ENCODE measurements around the gene CCT6A. TPM values are rescaled to one million over a fixed set of nuclear protein-coding genes. Genes with fewer than 3 reads are reported as not detected.
"Not testable (repeated sequence)": the region's sequence is repeated elsewhere in the genome, so short reads cannot be mapped to it uniquely, and the experiment has no call there.

CCT6A gene, protein sequence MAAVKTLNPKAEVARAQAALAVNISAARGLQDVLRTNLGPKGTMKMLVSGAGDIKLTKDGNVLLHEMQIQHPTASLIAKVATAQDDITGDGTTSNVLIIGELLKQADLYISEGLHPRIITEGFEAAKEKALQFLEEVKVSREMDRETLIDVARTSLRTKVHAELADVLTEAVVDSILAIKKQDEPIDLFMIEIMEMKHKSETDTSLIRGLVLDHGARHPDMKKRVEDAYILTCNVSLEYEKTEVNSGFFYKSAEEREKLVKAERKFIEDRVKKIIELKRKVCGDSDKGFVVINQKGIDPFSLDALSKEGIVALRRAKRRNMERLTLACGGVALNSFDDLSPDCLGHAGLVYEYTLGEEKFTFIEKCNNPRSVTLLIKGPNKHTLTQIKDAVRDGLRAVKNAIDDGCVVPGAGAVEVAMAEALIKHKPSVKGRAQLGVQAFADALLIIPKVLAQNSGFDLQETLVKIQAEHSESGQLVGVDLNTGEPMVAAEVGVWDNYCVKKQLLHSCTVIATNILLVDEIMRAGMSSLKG
- total RNA-seq = 167 and 172 TPM in 2 replicates

DNA sequence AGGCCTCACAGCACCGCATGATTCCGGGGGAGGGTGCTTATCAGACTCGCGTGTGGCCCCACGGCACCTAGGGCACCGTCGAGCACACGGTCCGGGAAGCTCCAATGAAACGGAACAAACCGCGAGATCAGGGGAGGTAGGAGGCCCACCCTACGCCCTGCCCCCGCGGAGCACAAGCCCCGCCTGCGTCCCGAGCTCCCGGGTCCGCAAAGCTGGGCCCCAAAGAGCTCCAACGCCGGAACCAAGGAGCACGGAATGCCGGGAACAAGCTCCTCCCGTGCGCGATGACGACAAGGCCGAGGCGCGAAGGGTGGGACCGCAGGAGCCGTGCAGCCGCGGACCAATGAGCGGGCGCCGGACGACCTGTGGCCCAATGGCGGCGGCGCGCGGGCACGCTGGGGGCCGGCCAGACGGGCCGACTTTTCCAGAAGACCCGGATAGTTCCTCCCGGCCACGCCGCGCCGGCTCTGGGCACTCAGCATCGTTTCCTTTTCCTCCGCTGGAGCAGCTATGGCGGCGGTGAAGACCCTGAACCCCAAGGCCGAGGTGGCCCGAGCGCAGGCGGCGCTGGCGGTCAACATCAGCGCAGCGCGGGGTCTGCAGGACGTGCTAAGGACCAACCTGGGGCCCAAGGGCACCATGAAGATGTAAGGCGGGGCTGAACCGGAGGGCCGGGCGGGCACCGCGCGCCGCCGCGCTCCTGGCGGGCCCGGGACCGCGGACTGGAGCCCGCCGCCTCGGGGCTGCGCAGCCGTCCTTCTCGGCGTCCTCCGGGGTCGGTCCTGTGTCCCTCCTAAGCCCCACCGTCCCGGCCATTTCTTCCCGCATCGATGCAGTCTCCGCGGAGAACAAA, at the start of gene CCT6A, which contains the start of gene PSPH:
Gene CCT6A, plus strand, starts transcription at position 427 of the 853 bp plus-strand sequence. Its CDS starts 84 bp downstream, at position 511.
Gene PSPH, minus strand, starts transcription at position 106 of the 853 bp plus-strand sequence. CDS start 30,232 bp downstream, outside the sequence.
- intact Hi-C loops (cut with micrococcal nuclease) = loop anchor here (1.0 to 5.0 kb wide), 8 partner anchors 13 to 684 kb away; partner anchors contain the start of genes CHCHD2, LANCL2, MRPS17 and SUMF2

DNA sequence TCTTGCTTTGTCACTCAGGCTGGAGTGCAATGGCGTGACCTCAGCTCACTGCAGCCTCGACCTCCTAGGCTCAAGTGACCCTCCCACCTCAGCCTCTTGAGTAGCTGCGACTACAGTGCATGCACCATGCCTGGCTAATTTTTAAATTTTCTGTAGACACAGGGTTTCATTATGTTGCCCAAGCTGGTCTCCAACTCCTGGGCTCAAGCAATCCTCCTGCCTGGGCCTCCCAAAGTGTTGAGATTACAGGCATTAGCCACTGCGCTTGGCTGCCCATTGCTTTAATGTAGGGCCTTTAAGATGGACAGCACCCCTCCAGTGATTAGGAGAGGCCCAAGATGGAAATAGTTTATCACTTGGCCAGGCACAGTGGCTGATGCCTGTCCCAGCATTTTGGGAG, 47.8 kb upstream of the CCT6A start:
- intact Hi-C loops (cut with micrococcal nuclease) = loop anchor here (1.0 kb wide), 1 partner anchor 71 kb away; no protein-coding TSS in a partner anchor

DNA sequence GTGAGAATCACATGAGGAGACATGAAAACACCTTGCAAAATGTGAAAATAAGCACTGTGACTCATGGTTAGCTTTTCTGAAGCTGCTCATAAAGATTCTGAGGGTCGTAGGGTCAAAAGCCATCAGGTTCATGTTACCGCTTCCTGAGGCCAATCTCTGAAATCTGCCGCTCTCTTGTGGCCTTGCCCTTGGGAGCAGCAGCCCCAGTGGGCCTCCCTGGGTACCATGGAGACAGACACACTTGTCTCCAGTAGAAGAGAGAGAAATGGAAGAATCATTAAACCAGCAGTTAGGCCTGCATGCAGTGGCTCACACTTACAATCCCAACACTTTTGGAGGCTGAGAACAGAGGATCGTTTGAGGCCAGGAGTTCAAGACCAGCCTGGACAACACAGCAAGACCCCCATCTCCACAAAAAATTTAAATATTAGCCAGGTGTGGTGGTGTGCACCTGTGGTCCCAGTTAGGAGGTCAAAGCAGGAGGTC, 44.4 kb upstream of the CCT6A start:
- intact Hi-C loops (cut with micrococcal nuclease) = no loop called here

DNA sequence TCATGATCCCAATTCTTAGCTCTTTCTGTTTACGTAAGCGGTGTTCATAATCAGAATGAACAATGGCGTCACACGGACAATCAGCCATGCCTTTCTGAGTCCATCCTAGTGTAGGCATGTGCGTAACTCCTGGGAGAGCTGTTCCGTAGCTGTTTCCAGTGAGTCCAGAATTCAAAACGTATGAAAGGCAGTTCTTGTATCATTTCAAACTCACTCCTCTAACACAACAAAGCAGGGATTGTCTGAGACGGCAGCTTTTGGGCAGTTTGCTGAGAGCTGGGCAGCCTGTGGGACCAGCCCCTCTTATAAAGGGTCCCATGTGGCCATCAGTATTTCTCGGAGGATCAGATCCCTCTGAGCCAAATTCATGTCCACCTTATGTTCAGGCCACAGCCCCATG, 43.7 kb upstream of the CCT6A start:
- intact Hi-C loops (cut with micrococcal nuclease) = no loop called here

DNA sequence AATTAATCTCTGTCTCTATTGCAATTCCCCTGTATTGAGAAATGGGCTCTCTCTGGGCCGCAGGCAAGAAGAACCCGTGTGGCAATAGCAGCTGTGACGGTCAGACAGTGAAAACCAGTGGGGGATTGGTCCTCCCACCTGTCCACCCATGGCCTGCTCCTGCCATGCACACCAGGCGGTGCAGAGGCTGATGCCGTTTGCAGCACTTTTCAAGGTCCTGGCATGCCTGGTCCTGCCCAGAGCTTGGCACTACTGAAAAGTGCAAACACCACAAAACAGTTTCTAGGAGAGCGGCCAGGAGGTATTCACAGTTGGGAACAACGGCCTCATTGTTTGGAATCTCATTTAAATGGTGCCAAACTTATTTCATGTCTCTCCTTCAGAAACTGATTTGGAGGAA, 41.9 kb upstream of the CCT6A start:
- intact Hi-C loops (cut with micrococcal nuclease) = no loop called here

DNA sequence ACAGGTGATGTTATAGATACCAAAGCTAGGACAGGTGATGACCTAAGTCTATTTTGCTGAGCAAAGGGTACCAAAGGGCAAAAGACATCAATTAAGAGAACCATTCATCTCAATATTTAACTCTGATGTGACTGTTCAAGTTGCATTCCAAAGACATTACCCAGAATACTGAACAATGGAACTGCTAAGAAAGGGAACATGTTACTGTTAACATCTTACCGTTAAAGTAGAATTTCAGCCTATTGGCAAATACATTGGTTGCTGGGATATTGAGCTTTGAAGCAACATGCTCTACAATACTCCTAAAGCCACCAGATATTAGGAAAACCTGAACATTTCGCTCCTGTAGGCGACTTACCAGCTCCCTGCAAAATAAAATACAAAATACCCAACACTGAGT, 34.5 kb upstream of the CCT6A start:
- intact Hi-C loops (cut with micrococcal nuclease) = not testable (repeated sequence)

DNA sequence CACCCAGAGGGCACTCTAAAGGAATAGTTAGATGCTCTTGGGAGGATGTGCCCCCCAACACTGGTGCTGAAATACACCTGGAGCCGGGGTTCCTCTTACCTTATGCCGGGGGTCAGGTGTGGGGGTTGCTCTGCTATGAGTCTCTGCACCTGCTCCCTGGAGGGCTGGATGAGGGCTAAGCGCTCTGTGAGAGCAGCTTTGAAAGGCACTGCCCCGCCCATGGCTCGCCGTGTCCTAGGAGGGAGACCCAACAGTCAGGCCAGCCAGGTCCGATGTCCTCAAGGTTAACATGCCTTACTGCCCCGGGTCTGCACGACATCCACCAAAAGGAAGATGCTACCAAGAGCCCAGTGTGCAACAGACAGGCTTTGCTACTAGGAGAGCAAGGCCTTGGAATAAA, 32.1 kb upstream of the CCT6A start:
- intact Hi-C loops (cut with micrococcal nuclease) = no loop called here

DNA sequence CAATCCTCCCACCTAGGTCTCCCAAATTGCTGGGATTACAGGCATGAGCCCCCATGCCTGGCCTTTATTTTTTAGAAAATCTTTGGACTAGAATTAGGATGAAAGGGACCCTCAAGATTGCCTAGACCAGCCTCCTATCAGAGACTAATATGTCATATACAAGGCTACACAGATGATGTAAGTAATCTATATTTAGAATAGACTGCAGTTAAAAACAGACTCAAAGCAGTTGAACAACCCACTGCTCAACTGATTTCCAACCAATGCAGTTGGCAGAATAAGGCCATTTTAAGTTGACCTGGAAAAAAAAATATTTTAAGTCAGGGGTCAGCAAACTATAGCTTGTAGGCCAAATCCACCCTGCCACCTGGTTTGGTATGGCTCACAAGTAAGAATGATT, 28.1 kb upstream of the CCT6A start:
- intact Hi-C loops (cut with micrococcal nuclease) = no loop called here

DNA sequence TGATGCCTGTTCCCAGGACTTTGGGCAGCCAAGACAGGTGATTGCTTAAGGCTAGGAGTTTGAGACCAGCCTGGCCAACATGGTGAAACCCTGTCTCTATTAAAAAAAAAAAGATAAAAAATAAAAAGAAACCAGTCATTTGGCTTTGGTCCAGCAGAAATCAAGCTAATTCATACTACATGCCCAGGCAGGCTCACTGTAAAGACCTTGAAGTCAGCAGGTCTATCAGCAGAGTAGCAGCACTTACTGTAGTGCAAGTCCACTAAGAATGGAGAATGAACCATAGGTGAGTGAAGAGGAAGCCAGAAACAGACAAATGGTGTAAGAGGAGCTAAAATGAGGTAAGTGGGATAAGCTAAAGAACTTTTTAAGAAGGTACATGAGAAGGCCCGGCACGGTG, 25.0 kb upstream of the CCT6A start:
- intact Hi-C loops (cut with micrococcal nuclease) = no loop called here

DNA sequence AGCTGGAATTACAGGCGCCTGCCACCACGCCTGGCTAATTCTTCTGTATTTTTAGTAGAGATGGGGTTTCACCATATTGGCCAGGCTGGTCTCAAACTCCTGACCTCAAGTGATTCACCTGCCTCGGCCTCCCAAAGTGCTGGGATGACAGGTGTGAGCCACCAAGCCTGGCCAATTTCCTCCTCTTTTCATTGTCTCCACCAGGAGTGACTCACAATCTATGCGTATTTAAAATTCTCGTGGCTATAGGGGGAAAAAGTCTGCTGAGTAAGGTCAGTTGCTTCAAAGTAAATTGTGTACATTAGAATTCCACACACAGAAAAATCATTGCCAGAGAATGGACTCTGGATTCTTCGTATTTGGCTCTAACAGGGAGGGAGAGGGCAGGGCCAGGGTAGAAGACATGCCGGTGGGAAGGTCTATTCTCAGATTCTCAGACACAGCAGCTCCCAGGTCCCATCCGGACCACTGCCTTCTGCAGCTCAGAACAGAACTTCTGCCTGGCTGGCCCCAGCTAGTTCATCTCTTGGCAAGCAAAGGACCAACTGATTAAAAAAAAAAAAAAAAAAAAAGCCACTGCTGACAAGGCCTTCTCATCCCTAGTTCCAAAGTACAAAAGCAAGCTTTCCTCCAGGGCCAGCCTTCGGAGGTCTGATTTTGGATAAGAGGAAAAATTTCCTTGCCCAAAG, 22.5 kb upstream of the CCT6A start:
- intact Hi-C loops (cut with micrococcal nuclease) = no loop called here

DNA sequence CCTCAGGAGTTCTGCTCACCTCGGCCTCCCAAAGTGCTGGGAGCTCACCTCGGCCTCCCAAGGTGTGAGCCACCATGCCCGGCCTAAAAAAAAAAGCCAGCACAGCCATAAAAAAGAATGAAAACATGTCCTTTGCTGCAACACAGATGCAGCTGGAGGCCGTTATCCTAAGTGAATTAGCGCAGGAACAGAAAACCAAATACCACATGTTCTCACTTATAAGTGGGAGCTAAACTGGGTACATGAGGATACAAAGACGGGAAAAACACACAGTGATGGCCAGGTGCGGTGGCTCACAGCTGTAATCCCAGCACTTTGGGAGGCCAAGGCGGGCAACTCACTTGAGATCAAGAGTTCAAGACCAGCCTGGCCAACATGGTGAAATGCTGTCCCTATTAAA, 21.2 kb upstream of the CCT6A start:
- intact Hi-C loops (cut with micrococcal nuclease) = no loop called here

DNA sequence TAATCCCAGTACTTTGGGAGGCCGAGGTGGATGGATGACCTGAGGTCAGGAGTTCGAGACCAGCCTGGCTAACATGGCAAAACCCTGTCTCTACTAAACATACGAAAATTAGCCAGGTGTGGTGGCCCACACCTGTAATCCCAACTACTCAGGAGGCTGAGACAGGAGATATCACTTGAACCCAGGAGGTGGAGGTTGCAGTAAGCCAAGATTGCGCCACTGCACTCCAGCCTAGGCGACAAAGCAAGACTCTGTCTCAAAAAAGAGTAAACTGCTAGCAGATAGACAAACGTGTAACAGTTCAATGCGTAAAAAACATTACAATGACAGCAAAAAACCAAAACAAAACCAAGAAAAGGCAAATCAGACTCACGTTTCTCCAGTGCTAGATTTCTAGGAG, 20.0 kb upstream of the CCT6A start:
- intact Hi-C loops (cut with micrococcal nuclease) = not testable (repeated sequence)

DNA sequence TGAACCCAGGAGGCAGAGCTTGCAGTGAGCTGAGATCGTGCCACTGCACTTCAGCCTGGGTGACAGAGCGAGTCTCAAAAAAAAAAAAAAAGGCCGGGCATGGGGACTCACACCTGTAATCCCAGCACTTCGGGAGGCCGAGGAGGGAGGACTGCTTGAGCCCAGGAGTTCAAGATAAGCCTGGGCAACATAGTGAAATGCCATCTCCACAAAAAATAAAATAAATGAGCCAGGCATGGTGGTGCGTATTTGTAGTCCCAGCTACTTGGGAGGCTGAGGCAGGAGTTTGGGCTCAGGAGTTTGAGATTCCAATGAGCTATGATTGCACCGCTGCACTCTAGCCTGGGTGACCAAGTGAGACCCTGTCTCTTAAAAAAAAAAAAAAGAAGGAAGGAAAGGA, 19.0 kb upstream of the CCT6A start:
- intact Hi-C loops (cut with micrococcal nuclease) = not testable (repeated sequence)

DNA sequence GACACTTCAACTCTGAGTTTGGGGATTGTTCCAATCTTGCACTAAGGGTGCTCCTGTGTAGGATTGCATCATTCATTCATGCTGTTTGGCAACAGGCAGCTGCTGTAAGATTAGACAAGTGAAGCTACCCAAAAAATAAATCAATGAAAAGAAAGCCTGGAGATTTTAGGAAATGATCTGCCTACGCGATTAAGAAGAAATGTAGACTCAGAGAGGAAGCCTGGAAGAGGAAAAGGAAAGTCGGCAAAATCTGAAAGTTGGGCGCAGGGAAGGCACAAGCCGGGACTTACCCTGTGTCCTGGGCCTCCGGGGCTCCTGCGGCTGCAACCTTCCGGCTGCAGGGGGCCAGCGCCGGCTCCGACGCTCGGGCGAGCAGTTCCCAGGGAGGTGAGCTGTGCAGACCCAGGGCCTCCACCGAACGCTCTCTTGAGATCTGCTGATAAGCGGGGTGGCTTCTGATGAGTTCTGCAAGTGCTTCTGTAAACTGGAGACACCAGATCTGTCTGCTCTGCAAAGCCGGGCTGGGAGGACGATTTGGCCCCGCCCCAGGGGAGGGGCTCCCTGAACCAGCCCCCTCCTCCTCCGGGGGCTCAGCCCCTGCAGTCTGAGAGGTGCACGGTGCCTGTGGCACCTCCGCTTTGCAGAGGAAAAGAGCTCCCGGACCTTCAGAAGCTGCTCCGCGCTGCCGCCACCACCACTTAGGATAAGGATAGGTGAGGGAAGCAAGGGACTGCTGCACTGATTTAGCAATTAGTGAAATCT, 17.7 kb upstream of the CCT6A start:
- intact Hi-C loops (cut with micrococcal nuclease) = loop anchor here (1.0 kb wide), 2 partner anchors 17 to 30 kb away; partner anchors contain the start of genes CCT6A, PSPH and SUMF2

DNA sequence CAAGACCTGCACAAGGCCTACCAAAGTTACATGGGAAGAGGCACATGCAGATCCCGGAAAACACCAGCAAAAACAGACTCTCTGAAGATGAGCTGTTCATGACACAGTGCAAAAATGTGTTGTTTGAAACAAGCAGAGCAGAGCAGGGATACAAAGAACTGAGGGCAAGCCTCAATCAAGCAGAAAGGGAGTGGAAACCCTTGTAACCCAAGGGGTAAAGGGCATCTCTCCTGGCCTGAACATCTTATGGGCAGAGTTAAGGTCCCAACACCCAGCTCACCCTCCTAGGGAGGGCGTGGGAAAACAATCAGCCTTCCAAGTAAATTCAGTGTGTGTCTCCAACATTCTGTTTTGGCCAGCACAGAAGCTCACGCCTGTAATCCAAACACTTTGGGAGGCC, 10.8 kb upstream of the CCT6A start:
- intact Hi-C loops (cut with micrococcal nuclease) = no loop called here

DNA sequence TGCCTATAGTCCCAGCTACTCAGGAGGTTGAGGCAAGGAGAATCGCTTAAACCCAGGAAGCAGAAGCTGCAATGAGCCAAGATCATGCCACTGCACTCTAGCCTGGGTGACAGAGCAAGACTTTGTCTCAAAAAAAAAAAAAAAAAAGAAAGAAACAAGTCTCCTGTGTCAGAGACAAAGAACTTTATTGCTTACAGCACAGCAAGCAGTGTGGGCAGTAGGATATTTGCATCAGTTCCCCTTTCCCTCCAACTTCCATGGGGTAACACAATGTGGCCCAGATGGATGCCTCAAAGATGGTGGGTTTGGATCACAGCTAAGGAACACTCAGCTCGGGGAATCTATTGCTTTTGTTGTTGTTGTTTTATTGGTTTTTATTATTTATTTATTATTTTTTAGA, 5.8 kb upstream of the CCT6A start:
- intact Hi-C loops (cut with micrococcal nuclease) = not testable (repeated sequence)

DNA sequence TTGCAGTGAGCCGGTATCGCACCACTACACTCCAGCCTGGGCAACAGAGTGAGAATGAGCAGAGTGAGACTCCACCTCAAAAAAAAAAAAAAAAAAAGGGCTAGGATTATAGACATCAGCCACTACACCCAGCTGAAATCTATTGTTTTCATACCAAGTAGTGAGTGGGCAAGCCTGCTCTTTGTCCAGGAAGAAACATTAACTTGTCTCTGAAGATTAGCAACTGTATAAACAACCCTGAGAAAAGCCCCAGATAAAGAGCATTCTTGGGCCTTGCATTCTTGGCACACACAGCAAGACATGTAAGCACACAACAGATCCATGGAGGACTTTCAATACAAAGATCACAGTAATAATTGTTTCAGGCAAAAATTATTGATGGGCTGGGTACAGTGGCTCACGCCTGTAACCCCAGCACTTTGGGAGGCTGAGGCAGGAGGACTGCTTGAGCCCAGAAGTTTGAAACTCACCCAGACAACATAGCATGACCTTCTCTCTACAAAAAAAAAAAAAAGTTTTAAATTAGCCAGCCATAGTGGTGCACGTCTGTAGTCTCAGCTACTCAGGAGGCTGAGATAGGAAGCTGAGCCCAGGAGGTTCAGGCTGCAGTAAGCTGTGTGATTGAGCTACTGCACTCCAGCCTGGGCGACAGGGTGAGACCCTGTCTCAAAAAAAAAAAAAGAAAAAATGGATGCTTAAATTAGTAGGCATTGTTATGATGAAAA, 4.7 kb upstream of the CCT6A start:
- intact Hi-C loops (cut with micrococcal nuclease) = no loop called here

DNA sequence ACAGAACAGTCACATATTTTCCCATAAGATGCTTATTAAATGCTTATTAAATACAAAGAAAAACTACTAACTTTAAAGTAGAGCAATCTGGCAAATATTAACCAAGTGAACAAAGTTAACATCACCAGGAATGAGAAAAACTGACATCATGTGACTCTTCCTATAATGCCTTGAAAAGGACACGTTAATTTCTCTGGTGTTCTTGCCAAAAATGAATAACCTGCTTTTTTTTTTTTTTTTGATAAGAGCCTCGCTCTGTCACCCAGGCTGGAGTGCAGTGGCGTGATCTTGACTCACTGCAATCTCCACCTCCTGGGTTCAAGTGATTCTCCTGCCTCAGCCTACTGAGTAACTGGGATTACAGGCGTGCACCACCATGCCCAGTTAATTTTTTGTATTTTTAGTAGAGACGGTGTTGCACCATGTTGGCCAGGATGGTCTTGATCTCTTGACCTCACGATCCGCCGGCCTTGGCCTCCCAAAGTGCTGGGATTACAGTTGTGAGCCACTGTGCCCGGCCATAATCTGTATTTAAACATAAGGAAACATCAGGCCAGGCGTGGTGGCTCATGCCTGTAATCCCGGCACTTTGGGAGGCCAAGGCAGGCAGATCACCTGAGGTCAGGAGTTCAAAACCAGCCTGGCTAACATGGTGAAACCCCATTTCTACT, 4.0 kb upstream of the CCT6A start:
- intact Hi-C loops (cut with micrococcal nuclease) = not testable (repeated sequence)

DNA sequence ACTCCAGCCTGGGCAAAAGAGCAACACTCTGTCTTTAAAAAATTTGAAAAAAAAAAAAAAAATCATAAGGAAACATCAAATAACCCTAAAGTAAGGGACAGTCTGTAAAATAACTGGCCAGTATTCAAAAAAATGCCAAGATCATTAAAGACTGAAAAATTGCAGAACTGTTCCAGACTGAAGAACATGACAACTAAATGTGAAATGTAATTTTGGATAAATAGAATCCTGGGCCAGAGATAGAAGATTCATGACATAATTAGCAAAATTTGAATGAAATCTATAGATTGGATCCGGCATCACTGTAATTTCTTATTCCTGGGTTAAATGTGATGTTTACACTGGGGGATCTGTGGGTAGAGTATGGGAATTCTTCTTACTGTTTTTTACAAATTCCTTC, 3.3 kb upstream of the CCT6A start:
- intact Hi-C loops (cut with micrococcal nuclease) = no loop called here
